HG03025 (cell line): ENCODE results near the gene SDK1.
"Not testable (repeated sequence)": the region's sequence is repeated elsewhere in the genome, so short reads cannot be mapped to it uniquely, and the experiment has no call there.

Source experiments
- ATAC-seq: cut with Tn5 transposase; IDR thresholded peaks from one replicate; pipeline ENCODE4 v1.9.1; 2021; ENCODE audit warnings: mild to moderate bottlenecking, moderate library complexity; ENCODE audit not compliant: unreplicated experiment, low FRiP score

The SDK1 gene

DNA sequence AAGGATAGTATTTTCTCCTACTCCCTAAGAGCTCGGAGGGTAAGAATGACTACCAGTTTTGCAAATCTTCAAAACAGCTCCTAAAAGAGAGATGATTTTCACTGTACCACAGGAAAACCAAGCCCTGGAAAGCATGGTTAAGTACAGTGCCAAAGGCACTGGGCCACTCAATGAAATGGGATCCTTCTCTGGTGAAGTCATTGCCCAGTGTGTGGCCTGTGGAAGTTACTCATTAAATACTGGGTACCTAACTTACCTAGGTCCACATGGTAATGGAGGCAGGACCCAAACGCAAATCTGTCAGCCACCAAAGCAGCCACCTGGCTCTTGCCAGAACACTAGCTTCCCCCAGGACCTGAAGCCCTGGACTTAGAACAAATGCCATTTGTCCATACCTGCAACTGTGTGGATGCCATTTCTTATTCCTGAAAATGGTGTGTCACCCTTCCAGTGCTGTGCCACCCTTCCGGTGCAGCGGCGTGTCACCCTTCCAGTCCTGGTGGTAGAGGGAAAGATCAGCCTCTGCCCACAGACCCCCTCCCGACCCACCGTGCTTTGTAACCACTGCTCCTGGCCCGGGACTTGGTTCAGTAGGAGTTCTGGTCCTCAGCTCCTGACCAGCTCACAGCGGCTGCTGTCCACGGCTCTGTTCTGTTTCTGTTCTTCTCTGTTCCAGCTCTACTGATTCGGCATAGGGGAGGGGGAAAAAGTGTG is 659.2 kb downstream of the SDK1 start:
- ATAC-seq, result no peak

DNA sequence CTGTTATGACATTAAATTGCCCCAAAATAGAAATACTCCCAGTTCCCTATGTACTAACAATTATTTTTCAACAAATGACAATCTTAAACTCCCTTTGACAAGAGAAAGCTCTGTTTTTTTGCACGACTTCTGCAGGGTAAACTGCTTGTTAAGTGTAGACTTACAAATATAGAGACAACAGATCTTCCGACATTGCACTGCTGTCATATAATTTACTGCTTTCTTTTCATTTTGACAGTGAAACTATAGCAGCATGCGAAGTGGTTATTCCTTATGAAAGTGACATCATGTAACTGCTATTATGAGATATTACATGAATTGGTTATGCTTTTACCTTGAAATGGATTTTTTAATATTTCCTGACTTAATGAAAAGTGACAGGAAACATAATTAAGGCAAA is 659.9 kb downstream of the SDK1 start:
- no peak for ATAC-seq

DNA sequence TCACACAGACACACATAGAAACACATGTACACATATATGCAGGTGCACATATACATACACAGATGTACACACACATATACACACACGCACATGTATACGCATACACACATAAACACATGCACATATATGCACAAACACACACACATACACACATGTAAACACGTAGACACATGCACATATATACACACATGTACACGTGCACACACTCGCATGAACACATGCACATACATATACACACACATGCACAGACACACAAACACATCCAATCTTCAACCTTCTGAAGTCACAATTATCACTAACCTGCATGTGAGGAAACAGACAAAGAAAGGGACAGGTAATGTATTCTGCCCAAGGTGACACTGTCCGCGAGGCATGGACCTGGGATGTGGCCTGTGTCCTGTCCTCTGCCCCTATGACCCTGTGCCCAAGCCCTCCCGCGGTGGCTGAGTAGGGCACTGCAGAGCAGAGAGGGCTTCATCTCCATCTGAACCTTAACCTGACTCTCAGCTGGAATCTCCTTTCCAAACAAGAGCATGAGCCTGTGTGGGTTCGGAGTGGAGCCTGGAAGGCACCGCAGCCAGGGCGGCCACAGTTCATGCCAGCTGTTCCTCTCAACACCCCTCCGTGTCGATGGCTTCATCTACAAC is 660.9 kb downstream of the SDK1 start:
- ATAC-seq, result no peak

DNA sequence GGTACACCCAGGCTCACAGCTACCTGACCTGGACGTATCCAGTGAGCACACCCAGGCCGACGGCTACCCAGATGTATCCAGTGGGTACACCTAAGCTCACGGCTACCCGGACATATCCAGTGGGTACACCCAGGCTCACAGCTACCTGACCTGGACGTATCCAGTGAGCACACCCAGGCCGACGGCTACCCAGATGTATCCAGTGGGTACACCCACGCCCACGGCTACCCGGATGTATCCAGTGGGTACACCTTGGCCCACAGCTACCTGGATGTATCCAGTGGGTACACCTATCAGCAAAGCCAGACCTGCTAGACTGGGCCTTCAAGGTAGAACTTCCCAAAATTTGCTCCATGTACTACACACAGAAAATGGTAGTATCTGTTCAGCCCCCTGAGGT is 662.7 kb downstream of the SDK1 start:
- ATAC-seq, result not testable (repeated sequence)

DNA sequence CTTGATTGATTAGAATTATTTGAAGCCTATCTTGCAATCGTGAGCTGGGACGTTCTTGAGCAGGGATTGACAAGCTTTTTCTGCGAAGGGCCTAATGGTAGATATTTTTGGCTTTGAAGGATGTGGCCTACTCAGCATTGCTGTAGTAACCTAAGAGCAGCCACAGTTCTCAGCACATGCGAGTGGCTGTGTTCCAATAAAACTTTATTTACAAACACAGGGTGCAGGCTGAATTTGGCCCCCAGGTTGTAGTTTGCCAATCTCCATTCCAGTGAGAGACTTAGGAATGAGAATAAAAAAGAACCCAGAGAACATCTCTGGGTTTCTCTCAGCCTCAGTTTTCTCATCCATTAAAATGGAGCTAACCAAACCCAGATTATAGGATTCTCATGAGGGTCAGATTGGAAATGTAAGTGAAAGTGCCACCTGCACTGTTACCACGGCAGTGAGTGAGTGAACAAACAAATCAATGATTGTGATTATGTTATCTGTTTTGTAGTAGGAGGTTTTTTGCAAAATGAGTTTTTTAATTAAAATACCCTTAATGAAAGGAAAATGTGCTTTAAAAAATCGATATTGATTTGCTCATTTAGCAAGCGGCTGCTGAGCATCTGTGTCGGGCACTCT is 664.0 kb downstream of the SDK1 start:
- no peak for ATAC-seq

DNA sequence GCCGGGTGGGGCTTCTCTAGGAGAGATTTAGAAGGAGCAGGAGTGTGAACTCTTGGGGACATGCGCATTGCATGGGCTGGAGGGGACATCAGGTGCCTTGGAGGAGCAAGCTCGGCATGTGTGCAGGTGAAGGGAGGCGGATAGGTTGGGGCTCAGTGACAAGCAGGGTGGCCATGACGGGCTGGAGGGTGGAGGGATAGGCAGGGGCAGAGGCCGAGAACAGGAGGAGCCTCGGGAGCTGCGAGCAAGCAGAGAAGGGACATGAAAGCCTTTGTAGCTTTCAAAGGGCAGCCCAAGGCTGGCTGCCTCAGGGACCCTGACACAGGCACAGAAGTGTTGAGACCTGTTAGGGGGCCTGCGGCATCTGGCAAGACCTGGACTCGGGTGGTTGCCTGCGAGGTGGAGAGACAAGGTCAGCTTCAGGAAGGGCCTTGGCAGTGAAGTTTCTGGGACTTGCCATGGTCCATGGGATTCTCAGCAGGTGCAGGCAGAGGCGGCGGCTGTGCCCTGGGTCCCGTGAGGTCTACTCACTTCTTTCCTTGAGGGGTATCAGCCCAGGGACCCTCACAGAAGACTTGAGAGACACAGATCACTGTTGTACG is 664.8 kb downstream of the SDK1 start:
- no peak for ATAC-seq

DNA sequence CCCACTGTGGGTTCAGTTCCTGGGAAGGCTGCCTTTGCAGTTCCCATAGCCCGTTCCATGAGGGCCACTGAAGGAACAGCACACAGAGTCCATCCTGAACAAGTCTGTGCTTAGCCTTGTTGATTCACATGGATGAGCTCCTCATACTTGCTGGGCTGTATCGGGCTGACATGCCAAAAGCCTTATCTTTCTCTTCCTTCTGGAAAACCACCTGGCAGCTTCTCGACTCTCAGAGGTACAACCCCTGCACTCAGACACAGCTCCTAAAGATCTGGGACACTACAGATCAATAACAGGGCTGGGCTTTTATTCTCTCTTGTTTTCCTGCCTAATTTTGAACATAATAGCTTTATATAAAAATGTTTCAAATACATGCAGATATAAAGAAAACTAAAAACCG is 667.2 kb downstream of the SDK1 start:
- ATAC-seq, result no peak

DNA sequence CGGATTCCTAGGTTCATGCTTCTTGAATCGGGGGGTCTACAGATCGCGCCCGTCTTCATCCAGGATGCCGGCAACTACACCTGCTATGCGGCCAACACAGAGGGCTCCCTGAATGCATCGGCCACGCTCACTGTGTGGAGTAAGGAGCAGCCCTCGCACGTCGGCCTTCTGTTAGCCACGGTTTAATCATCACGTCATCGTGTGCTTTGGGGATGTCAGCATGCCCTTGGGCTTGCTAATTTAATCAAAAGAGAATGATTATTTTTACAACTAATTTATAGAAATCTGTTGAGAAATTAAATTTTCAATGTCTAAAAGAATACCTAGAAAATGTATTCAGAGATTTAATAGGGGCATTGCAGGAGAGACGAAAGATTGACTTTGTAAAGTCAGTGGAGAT is 668.2 kb downstream of the SDK1 start:
- no peak for ATAC-seq

DNA sequence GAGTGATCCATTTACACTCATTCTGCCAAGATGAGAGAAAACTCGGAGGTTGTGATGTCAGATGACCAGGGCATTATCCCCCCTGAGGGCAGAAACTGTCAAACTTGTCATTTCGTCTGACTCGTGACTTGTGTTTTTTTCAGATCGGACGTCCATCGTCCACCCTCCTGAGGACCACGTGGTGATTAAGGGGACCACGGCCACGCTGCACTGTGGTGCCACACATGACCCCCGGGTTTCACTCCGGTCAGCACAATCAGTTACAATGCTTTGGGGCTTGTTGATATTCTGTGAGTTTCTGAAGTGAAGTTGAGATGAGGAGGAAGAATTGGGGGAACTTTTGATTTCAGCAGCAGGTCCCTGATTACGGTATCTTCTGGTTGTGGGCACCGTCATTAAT is 670.3 kb downstream of the SDK1 start:
- ATAC-seq, result no peak

DNA sequence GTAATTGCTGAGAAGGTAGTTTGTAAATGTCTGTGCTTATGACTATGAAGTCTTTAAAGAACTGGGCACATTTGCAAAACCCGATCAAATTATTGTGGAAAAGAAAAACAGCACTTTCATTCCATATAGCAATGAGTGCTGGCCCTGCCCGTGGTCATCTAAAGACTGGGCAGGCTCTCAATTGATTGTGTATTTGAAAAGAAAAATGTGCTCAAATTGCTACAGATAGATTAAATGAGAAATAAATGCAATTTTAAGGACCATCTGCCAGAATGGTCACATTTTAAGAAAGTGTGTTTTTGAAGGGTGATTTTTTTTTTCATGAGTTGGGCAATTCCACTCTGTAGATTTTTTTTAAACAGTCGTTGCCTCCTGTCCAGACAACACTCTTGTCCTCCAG is 672.2 kb downstream of the SDK1 start:
- ATAC-seq, result no peak

DNA sequence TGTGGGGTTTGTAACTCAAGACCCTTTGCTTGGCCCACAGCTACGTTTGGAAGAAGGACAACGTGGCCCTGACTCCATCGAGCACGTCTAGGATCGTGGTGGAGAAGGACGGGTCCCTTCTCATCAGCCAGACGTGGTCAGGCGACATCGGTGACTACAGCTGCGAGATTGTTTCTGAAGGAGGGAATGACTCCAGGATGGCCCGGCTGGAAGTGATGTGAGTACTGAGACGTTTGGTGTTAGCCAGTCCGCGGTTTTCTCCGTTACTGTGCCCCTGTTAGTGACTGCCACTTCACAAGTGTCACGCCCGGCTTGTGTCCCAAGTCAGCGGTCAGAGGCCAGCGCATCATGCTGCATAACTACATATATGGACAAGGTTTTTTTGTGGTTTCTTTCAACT is 673.3 kb downstream of the SDK1 start:
- no peak for ATAC-seq

DNA sequence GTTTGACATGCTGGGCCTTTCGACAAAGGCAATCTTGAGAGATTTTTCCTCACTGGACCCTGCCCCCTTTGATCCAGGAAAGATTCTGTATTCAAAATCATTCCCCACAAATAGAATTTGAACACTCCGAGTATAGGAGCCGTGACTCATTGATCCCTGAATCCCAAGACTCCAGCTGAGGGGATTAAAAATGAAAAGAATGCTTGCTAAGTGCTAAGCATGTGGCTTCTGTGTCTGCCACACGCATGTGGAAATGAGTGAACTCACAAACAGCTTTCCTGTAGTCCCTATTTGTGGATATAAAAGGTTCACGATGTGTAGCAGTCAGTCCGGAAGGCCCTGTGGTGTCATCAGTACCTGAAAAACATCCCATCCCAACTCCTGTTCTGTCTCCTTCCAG is 674.3 kb downstream of the SDK1 start:
- ATAC-seq, result no peak

DNA sequence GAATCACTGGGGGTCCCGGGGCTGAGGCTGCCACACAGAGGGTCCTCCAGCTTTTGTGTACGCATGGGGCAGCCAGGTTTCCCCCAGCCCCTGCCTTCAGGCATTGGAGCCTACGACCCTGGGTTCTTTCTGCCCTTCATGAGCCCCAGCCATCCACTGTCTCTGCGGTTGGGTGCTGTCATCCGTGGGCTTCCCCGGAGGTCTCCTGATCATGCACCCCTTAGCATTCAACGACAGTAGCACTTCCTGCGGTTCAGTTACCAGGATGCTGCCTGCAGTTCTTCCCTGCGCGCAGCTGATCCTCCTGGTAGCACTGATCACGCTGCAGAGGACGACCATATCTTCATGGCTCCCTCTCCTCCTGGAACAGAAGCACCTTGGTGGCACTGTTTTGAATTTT is 676.3 kb downstream of the SDK1 start:
- no peak for ATAC-seq

DNA sequence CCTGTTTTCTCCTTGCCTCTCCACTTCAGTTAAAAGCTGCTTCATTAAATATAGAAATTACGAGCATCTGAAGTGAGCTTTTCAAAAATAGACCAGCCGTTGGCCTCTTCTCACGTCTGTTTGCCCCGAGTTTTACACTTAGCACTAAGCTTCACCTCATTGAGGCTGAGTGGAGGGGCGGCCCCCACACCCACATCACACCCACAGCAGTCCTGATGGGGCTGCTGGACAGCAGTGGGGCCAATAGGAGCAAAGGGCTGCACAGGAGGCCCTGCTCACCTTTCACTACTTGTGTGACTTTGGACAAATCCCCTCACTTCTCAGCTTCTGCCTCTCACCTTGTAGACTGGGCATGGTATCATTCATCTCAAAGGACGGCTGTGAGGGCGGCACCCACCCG is 677.8 kb downstream of the SDK1 start:
- no peak for ATAC-seq

DNA sequence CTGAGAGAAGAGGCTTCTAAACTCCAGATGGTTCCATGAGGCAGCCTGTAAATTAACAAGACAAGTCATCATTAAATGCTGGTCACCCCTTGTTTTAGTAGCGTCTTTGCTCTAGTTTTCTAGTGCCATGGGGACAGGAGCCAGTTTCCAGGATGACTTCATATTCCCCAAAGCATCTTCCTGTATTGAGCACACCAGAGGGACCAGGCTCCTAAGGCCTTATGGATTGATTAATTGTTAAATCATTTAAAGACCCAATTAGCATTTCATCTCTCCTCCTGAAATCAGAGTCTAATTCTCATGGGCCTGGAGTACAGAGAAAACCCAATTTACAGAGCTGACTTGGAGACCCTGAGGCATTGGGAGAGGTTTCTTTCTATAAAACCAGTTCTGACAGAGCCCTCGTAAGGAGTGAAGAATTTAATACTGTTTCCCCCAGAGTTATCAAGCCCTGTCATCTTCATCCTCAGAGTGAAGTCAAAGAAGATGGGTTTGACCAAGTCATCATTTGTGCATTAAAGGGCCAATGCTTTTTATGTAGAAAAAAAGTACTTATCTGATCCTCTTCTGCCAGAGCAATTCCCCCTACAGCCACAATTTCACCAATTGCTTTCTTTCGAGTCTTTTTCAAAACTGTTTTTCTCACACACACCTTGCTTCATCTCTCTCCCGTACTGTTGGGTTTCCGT is 678.7 kb downstream of the SDK1 start:
- ATAC-seq, result no peak

DNA sequence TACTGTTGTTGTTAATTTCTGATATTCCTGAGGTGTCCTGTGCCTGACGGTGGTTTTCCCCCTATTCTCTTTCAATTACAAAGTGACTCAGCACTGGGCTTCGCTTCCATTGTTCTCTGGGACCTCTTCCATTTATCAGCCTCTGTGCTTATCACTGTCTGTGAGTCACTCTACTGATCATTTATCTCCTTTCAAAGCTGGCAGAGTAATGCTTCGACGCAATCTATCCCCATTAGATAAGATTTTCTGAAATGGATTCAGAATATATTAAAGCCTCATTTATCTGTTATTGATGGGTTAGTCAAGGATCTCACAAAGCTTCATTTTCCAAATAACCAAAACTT is 679.2 kb downstream of the SDK1 start:
- no peak for ATAC-seq

DNA sequence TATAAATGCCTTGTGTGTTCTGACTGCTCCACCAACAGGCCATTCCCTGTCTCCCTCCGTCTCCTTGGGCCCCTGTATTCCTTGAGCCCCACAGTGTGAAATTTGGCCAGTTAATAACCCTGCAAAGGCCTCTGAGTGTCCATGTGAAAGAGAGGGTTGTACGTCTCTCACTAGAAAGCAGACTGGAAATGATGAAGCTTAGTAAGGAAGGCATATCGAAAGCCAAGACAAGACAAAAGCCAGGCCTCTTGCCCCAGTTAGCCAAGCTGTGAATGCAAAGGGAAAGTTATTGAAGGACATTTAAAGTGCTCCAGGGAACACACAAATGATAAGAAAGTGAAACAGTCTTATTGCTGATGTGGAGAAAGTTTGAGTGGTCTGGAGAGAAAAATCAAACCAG is 680.2 kb downstream of the SDK1 start:
- ATAC-seq, result no peak

DNA sequence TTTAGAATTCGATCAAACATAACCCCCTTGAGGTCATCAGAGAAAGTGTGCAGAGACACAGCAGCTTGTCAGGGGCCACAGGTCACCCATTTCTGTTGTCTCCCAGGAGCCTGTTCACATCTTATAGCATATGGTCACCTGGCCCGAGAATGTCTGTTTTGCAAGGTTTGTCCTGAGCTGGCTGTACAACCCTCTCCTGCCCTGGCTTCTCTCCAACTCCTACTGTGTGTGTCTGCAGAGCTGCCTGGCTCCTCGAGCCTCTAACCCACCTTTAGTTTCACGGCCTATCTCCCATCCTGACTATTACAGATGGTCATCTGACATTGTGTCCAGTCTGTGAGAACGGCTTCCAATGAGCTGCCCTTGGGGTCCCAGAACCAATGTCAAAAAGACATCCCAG is 683.4 kb downstream of the SDK1 start:
- ATAC-seq, result no peak

DNA sequence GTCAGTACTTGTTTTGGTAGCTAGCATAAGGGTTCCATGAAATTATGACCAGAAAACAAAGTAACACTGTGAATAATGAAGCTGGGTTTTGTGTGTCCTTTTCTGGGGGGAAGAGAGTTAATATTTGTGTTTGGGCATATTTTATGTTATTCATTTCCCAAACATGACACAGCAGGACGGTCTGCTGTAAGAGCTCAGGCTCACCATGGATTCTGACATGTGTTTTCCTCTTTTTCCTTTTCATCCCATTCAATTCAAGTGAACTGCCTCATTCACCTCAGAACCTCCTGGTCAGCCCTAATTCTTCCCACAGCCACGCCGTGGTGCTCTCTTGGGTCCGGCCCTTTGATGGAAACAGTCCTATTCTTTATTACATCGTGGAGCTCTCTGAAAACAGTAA is 685.9 kb downstream of the SDK1 start:
- no peak for ATAC-seq

DNA sequence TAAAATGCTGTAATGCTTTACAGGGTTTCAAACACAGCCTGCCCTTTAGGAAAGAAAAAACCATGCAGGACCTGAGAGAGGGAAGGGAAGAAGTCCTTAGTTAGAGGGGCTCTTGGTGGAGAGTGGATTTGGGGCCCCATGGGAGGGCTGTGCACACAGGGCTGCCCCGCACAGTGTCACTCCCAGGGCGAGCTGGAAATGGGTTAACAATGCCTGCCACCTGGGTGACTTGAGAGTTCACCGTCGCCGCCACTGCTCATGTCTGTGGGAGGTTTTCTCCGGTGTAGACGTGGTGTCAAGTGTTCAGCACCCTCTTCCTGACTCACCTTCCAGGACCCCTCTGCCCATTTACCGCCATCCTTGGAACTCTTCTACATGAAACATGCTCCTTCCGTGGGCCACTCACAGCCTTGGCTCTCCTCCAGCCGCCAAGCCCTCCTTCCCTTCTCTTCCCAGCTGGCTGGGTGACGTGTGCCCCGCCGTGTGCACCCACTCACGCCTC is 686.4 kb downstream of the SDK1 start:
- no peak for ATAC-seq

DNA sequence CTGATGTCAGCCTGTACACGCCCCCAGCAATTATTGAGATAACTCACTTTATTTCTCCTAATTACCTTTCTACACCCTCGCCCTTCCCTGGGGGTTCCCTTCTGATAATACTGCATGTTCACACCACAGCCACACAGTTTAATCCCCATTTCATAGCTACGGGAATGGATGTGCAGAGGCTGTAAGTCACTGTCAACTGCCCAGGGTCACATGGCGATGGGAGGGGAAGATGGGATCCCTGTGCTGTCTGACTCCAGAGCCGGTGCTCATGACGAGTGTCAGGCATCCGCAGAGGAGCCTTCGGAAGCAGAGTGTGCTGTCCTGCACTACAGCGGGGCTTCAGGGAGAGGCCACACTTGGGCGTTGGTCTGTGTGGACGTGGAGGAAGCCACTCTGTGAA is 688.7 kb downstream of the SDK1 start:
- ATAC-seq, result no peak
